GM18499 (cell line): Measurements from ENCODE around the gene KICS2.
"Not testable (repeated sequence)": the region's sequence is repeated elsewhere in the genome, so short reads cannot be mapped to it uniquely, and the experiment has no call there.

Source experiments
- ATAC-seq: cut with Tn5 transposase; IDR thresholded peaks from one replicate; pipeline ENCODE4 v1.9.1; 2021; ENCODE audit warnings: moderate number of reproducible peaks; ENCODE audit not compliant: insufficient read depth, unreplicated experiment

The KICS2 gene

DNA sequence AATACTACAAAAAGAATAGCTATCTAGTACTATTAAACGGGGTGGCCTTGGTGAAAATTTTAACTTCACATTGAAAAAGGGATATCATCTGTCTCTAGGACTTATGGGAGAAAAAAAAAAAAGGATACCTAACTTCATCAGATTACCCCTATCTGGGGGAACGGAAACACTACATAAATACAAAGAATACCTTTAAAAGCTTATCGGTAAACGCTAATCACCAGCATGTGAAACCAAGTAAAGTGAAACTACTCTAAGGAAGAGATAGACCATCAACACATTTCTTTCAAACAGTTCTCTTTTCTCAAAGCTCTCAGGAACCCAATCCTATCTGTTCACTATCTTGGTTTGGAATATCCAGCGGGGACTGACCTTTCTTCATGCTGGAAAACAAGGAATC lies 3.5 kb downstream of the KICS2 start:
- no peak for ATAC-seq

DNA sequence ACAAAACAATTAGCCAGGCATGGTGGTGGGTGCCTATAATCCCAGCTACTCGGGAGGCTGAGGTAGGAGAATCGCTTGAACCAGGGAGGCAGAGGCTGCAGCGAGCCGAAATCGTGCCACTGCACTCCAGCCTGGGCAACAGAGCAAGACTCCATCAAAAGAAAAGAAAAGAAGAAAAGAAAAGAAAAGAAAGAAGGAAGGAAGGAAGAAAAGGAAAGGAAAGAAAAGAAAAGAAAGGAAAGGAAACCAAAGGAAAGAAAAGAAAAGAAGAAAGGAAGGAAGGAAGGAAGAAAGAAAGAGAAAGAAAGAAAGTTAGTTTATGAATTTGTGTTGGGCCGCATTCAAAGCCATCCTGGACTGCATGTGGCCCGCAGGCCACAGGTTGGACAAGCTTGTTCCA lies 4.5 kb downstream of the KICS2 start:
- ATAC-seq, result not testable (repeated sequence)

GRCh38 chr12:64216239-64216638 lies 5.9 kb downstream of the KICS2 start:
- no peak for ATAC-seq

GRCh38 chr12:64212119-64212746 lies 9.9 kb downstream of the KICS2 start:
- ATAC-seq, result no peak

- ATAC-seq, result no peak
Measured at GRCh38 chr12:64207453-64207852, 14.6 kb downstream of the KICS2 start.

GRCh38 chr12:64205542-64205941 lies 16.6 kb downstream of the KICS2 start:
- no peak for ATAC-seq

- ATAC-seq, result no peak
Measured at GRCh38 chr12:64203775-64204174, 18.3 kb downstream of the KICS2 start.

- ATAC-seq, result no peak
Measured at GRCh38 chr12:64203036-64203435, 19.1 kb downstream of the KICS2 start.

GRCh38 chr12:64195841-64196240 lies 26.3 kb downstream of the KICS2 start:
- ATAC-seq, result not testable (repeated sequence)

- ATAC-seq, result no peak
Measured at GRCh38 chr12:64194333-64195149, 27.6 kb downstream of the KICS2 start.

DNA sequence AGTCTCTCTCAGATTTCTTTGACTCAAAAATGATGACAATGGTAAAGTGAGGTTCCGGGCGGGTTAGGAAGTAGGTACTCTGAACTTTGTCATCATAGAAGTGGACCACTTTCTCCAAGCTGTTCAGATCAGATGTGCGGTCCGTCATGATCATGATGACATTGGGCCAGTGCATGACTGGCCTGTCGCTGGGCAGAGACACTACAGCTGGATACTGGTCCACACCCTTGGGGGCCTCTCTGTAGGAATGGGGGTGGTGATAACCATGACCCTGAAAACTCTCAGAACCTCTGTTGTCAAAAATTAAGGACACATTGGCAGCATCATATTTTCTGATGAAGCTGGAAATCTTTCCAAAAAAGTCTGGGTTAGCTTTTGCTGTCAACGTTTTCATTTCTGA lies 28.2 kb downstream of the KICS2 start:
- ATAC-seq, result no peak

DNA sequence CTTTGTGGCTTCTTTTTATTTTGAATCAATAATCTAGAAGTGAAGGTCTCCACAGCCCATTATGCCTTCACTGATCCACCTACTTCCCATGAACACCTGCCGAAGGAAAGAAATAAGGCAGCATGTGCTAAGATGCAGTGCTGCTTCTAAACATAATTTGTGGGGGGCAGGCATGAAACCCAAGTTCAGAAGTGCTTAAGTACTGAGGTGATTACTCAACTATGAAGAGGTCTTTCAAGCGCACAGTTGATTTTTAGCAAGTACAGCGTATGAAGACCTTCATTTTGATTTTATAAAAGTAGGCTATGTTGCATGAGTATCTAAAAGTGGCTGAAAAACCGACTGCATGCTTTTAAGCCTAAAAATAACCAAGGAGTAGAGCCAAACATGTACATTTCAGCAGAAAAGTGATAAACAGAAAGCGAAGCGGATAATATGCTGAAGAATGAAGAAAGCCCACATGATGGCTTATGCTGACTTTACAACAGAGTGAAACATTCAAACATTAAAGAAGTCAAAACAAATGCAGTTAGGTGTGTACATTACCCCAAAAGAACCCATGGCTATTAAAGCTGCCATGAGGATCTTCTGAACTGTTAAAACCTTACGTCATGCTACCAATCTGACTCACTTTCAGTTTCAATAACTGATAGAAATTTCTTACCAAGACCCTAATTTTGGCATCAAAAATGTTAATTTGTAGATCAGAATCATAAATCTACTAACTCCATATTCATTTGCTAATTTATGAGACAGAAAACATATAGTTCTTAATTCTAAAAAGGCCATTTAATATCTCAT lies 29.3 kb downstream of the KICS2 start:
- peak; percentile 89 for ATAC-seq

DNA sequence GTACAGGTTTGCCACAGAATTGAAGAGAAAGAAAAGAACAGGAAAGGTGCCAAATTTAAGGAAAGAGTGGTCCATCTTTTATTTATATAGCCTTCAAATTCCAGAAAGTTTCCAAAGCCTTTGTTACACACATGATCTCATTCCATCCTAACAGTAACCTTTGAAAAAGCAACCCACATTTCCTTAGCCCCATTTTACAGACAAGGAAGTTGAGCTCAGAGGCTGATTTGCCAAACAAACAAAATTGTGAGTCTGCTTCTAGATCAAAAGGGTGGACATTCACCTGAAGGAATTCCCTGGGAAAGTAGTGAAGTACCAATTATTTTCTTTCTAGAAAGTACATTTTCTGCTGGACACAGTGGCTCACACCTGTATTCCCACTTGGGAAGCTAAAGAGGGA lies 32.0 kb downstream of the KICS2 start:
- no peak for ATAC-seq

DNA sequence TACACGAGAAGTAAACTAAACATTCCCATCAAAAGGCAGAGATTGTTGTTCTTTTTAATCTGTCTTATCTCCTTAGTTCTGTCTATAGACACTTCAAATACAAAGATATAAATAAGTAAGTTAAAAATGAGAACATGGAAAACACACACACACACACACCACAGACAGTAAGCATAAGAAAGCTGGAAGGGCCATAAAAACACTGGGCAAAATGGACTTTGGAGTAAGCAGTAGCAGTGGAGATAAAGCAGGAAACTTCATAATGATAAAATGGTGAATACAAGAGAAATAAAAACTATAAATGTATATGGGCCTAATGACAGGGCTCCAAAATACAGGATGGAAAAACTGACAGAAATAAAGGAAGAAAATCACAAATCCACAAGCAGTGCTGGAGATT lies 32.6 kb downstream of the KICS2 start:
- ATAC-seq, result no peak

GRCh38 chr12:64187794-64188193 lies 34.3 kb downstream of the KICS2 start:
- ATAC-seq, result no peak

DNA sequence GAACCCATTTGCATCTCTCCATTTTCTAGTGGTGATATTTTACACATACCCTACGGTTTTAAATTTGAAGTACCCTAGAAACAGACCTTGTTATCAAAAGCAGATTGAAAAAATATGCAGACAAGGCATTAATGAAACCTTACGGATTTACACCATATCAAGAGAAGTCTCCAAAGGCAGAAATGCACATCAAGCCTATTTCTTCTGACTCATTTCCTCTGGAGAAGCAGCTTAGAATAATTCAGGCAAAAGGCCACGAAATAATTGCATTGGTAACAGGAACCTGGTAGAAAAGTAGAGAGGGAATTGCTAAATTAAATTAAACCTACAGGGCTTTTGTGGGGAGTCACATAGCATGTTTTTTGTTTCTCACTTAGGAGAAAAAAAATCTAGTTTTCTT lies 34.7 kb downstream of the KICS2 start:
- no peak for ATAC-seq

DNA sequence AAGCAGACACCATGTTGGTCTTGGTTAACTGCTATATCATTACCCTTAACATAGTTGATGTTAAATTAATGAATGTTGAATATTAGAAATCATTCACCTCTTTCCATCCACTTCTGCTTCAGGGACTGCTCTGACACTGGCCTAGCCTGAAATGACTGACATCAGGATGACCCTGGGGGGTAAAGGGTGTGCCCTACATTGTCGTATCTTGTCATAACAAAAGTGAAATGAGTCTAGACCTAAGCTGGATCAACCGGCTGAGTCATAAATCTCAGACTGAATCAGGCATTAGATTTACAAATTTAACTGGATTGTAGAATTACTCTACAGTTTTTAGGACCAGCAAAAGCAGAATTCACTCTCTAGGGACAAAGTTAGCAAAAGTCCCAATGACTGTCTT lies 35.3 kb downstream of the KICS2 start:
- ATAC-seq, result peak; percentile 77

DNA sequence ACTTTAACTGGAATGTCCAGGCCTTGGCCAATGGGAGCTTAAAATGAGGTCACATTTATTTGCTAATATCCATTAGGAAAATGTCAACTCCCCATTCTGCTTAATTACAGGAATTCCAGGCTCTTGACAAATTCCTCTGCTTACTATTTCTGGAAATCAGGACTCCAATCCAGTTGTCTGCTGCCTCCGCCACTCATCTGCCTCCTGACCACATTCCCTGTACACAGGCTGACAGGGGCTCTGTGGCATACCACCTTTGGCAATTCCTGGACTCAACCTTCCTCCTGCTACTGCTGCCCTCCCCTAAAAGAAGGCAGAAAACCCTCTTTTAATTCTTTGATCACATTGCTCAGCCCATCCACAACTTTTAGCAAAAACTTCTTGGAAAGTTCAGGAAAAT lies 37.9 kb downstream of the KICS2 start:
- no peak for ATAC-seq

DNA sequence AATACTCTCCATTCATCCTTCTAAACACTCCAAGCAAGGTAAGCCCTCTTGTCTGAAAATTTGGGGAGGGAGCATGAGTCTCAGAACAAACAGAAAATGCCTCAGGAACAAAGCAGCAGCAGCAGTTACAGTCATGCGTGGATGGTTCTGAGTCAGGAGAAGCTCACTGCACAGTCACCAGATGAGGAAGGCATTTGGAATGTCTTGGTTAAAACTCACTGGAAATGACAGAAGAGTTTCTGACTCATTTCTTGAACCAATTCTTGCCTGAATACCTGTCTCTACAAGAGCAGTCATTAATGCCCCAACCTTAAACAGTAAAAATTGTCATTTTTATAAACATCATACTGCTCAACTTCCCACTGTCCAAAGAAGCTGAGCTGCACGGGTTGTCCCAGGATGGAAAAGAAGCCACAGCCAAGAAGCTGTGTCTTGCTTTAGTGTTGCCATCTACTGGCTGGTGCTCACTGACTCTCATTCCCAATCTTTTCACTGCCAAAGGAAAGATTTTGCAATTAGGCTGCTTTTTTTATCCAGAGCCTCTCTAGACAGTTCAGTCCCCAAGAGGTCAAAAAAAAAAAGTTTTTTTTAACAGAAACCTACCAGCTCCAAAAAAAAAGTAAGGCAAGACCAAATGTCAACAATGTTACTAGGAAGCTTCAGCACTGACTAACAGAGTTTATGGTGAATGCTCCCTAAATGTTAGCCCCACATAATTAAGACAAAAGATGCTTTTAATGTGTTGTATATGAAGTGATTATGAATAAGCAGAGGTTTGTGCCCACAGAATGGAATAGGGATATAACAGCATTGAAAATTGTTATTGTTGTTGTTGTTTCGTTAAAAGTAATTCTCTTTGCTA lies 40.4 kb downstream of the KICS2 start:
- ATAC-seq, result no peak

DNA sequence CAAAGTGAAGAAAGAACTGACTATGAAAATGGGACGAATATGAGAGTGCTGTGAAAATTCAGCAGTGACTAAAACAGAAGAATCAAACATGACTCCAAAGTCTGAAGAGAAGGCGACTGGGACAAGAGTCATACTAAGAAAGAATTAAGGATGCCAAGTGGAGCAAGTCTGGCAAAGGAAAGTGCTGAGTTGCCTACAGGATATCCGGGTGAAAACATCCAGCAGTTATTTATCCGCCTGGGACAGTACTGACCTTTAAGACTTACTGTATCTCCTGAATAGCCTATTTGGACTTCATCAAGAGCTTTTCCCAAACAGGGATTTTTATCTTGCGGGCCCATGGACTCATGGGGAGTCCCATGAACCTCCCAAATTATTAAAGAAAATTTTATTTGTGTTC lies 41.1 kb downstream of the KICS2 start:
- ATAC-seq, result no peak
